H1 (cell line): ENCODE data around the gene COMMD1. TPM values are rescaled to one million over a fixed set of nuclear protein-coding genes. Genes with fewer than 3 reads are reported as not detected.

Experiments used
- polyA plus RNA-seq, 7 experiments: library from polyadenylated mRNA; depleted of rRNA in 3 of 7; stranded (reverse) in 5 of 7; unstranded in 2 of 7; fragments of >200 nt in 5 of 7; fragments of 200-250 nt in 2 of 7; gene quantifications; 1 replicate in 5 of 7; 2 replicates in 1 of 7; 4 replicates in 1 of 7; pipeline versions ENCODE4 v1.2.1 to v1.2.3, GENCODE V29; 2011 to 2013; ENCODE audit warnings: missing spikeins in 2 of 7, mixed read lengths in 2 of 7
- small RNA-seq: library from polyadenylated mRNA; stranded (forward); fragments of <200 nt; extraction: miRNeasy Mini kit (QIAGEN cat#:217004); gene quantifications from one replicate; pipeline ENCODE3, GENCODE V24; 2013; ENCODE audit not compliant: insufficient read depth
- total RNA-seq: library from RNA; stranded (reverse); fragmentation: NEBNext Ultra II Directional; extraction: Animal tissue kit (Norgen Biotek cat#: 25700); gene quantifications from 2 replicates; pipeline ENCODE4 v1.2.1, GENCODE V29; 2021

COMMD1 gene
- total and polyA plus RNA-seq, 2 of the 8 experiments (the other 6 are each of a cell fraction or from before 2014, with no cell fraction given): 23.5 to 28.3 TPM

Small RNA genes within 50 kb of the gene (small RNA-seq; reads per million reads assigned to genes)
- not detected for gene RF00019

Other genes with a start within 250 kb of the COMMD1 start
- gene FAM161A, start 51.6 kb upstream of the COMMD1 start, total RNA-seq: 9.7 and 10.2 TPM in 2 replicates
- 1.5 and 1.6 TPM in 2 replicates for gene FAM161A, start 51.6 kb upstream of the COMMD1 start, polyA plus RNA-seq (2011; rRNA removed)
- 342 and 359 TPM in 2 replicates for gene CCT4, start 17.0 kb upstream of the COMMD1 start, total RNA-seq
- gene CCT4, start 17.0 kb upstream of the COMMD1 start, polyA plus RNA-seq (2011; rRNA removed): 86.7 and 129 TPM in 2 replicates